Melanocyte of skin (primary cell): ENCODE measurements around the gene FBXO39. TPM values are rescaled to one million over a fixed set of nuclear protein-coding genes. Genes with fewer than 3 reads are reported as not detected.

Source experiments
- small RNA-seq, 2 donors: library from RNA; depleted of rRNA; stranded (forward); fragments of <200 nt; gene quantifications; one replicate each; pipeline ENCODE3, GENCODE V24; 2012
- total RNA-seq, 2 donors: library from RNA; depleted of rRNA; stranded (reverse); fragments of >200 nt; gene quantifications; 2 replicates each; pipeline ENCODE4 v1.2.3, GENCODE V29; 2012

The FBXO39 gene
- 1 to 10 TPM in 1 of 2 donors, under 1 TPM in 1; 1.00 to 1.0 TPM for total RNA-seq

DNA sequence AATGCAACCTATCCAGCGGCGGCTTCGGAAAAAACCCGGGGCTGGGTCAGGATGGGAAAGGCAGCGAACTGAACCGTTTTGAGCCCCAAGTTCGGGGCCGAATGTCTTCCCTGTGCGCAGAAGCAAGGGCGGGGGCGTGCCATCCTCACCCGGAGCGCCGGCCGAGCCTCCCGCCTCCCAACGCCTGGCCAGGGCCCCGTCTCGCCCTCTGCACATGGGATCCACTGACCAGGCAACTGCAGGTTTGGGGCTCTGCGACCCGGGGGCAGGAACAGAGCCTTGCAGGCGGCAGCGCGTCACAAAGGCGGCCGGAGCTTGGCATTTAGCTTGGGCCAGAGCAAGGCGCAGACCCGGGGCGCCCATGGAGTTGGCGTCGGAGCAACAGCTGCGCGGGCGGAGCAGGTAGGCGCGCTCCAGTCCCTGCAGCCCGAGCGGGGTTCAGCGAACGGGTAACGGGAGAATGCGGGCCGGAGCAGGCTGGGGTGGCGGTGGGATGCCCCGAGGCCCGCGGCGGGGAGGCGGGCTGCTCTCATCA lies at the start of gene FBXO39:
Gene FBXO39 (plus strand): TSS at position 345 of the 535 bp plus-strand sequence. CDS start 3,654 bp downstream, outside the sequence.

GRCh38 chr17:6755731-6756184 lies 20.3 kb upstream of the FBXO39 start, which contains the start of gene XAF1:
TSS of gene XAF1 (plus strand) at chr17:6756046. CDS start at chr17:6756079, 33 bp downstream.

GRCh38 chr17:6831661-6832263 lies 55.7 kb downstream of the FBXO39 start, which contains the start of gene TEKT1:
TSS of gene TEKT1 (minus strand) at chr17:6831729. CDS start at chr17:6830376, 1,353 bp downstream.

Small RNA genes within 50 kb of the gene (small RNA-seq; reads per million reads assigned to genes)
- gene AC004706.2: 0 reads per million in 2 donors

Other genes with a start within 250 kb of the FBXO39 start
- under 1 TPM; 0.33 to 0.69 TPM for gene PITPNM3, start 219.7 kb upstream of the FBXO39 start, total RNA-seq
- 10 to 100 TPM; 14.1 to 22.0 TPM for gene KIAA0753, start 135.5 kb upstream of the FBXO39 start, total RNA-seq
- gene TXNDC17, start 135.2 kb upstream of the FBXO39 start, total RNA-seq: 100 to 1,000 TPM in 1 of 2 donors, 10 to 100 TPM in 1; 95.0 to 104 TPM
- 10 to 100 TPM; 10.3 to 13.3 TPM for gene MED31, start 124.6 kb upstream of the FBXO39 start, total RNA-seq
- gene C17orf100, start 124.5 kb upstream of the FBXO39 start, total RNA-seq: under 1 TPM; under 0.01 to 0.33 TPM
- gene SLC13A5, start 62.8 kb upstream of the FBXO39 start, total RNA-seq: not detected
- 100 to 1,000 TPM; 215 to 239 TPM for gene XAF1, start 20.2 kb upstream of the FBXO39 start, total RNA-seq
- not detected for gene TEKT1, start 55.5 kb downstream of the FBXO39 start, total RNA-seq
- gene ALOX12, start 219.8 kb downstream of the FBXO39 start, total RNA-seq: not detected
- 10 to 100 TPM; 87.2 to 90.5 TPM for gene RNASEK, start 236.4 kb downstream of the FBXO39 start, total RNA-seq
- not detected for gene BCL6B, start 246.8 kb downstream of the FBXO39 start, total RNA-seq